WI38 (cell line): Measurements from ENCODE around the gene TNFRSF14.

Experiments used
- H3K4me3 ChIP-seq: 2 replicates; pipeline ENCODE4 v1.5.1; 2011; ENCODE audit warnings: low read depth, mild to moderate bottlenecking, control low read depth, low read length
- TF ChIP-seq, protein P1 (sequence below): IDR thresholded peaks from 2 replicates; pipeline ENCODE4 v1.5.1; 2012; ENCODE audit warnings: low read depth, mild to moderate bottlenecking, control low read depth, low read length

The TNFRSF14 gene

DNA sequence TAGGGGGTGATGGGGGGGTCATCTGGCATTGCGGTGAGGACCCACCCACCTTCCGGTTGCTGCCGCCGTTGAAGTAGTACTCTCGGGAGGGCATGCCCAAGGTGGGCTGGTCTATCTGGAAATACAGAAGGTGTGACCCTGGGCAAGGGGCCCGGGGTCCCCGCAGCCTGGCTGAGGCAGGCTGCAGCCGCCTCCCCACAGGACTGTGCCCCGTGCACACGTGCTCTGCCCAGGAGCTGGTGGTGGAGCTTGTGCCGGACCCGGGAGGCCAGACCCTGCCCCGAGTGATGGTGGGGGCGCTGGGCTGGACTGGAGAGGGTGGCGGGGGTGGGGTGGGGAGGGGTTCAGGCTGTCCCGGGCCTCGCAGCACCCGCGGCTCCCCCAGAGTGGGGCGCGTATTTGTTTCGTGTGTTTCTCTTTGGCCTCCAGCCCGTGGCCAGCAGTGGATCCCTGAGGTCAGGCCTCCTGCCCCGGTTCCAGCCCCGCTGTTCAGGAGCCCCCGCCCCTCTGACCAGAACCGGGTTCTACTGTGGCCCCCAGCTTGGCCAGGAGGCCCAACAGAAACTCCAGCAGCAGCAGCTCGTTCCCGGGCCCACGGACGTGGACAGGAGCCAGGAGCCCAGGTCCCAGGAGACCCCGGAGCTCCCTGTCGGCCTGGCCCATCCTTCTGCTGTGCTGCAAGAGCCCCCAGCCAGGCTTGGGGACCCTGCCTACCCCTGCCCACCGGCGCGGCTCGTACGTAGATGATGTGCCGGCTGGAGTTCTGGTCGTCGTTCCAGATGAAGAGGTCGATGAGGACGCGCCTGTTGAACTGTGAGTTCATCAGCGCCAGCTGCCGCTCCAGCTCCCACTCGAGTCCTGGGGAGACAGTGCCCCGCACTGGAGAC is 49.6 kb downstream of the TNFRSF14 start:
- TF ChIP-seq, protein P1, sequence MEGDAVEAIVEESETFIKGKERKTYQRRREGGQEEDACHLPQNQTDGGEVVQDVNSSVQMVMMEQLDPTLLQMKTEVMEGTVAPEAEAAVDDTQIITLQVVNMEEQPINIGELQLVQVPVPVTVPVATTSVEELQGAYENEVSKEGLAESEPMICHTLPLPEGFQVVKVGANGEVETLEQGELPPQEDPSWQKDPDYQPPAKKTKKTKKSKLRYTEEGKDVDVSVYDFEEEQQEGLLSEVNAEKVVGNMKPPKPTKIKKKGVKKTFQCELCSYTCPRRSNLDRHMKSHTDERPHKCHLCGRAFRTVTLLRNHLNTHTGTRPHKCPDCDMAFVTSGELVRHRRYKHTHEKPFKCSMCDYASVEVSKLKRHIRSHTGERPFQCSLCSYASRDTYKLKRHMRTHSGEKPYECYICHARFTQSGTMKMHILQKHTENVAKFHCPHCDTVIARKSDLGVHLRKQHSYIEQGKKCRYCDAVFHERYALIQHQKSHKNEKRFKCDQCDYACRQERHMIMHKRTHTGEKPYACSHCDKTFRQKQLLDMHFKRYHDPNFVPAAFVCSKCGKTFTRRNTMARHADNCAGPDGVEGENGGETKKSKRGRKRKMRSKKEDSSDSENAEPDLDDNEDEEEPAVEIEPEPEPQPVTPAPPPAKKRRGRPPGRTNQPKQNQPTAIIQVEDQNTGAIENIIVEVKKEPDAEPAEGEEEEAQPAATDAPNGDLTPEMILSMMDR = no peak
- H3K4me3 ChIP-seq = no peak overlapping the region

GRCh38 chr1:2606396-2606880 is 50.3 kb downstream of the TNFRSF14 start:
- H3K4me3 ChIP-seq = no peak overlapping the region
- TF ChIP-seq, protein P1 = no peak

GRCh38 chr1:2606881-2607621 is 50.9 kb downstream of the TNFRSF14 start:
- TF ChIP-seq, protein P1 = no peak
- H3K4me3 ChIP-seq = no peak overlapping the region

DNA sequence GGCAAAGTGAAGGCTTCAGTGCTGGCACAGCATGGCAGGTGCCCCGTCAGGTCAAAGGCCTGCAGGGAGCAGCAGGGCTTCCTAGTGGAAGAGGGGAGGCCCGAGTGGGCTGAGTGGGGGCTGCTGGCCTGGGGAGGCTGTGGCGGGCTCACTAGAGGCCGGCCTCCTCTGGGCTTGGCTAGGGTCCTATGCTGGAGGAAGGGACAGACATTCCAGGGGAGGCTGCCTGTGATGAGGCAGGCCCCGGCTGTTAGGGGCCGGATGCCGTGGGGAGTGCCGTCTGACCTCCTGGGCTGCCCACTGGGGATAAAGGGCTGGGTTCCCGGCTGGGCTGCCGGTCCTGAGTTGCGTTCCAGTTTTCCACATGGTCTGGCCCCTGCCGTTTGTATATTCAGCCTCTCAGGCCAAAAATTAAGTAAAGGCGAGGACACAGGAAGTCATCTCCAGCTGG is 51.5 kb downstream of the TNFRSF14 start:
- TF ChIP-seq, protein P1 = no peak
- H3K4me3 ChIP-seq = no peak overlapping the region

DNA sequence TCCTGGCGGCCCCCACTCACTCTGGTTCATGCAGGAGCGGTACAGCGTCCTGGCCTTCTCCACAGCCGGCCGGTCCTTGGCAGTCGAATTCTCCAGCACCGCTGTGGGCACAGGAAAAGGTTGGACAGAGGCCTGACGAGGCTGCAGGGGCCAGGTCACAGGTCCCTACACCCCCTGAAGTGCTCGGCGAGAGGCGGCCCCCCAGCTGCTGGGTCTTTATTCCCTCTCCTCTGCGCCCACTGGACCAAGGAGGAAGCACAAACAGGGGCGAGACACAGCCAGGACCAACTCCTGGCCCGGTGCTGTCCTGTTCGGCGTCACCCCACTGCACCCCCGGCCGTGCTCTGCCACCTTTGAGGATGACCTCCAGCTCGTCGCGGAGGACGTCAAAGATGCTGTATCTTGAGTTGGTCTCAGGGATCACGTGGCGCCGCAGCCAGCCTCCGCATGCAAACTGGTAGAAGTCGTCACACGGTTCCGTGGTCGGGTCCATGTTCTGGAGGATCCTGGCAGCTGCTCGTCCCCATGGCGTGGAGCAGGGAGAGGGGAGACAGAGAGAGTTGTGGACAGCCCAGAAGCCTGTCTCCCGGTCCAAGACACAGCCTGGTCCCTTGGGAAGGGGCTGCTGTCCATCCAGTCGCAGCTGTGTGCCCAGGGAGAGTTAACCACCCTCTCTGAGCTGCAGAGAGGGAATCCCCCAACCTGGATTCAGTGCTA is 53.3 kb downstream of the TNFRSF14 start:
- TF ChIP-seq, protein P1 = no peak
- H3K4me3 ChIP-seq = no peak overlapping the region

- TF ChIP-seq, protein P1 = no peak
- H3K4me3 ChIP-seq = no peak overlapping the region
Observed at GRCh38 chr1:2610036-2610959, 54.1 kb downstream of the TNFRSF14 start.
